GM13976 (cell line): Measurements from ENCODE around the gene FAM131A.

ENCODE experiments used
- DNase-seq: peaks from one replicate; pipeline ENCODE4 v3.0.0; 2012; ENCODE audit warnings: low spot score
- CTCF ChIP-seq: IDR thresholded peaks from 2 replicates; pipeline ENCODE4 v1.5.1; 2012; ENCODE audit warnings: borderline replicate concordance, mild to moderate bottlenecking; ENCODE audit not compliant: insufficient read depth; ENCODE audit errors: extremely low read depth, missing control alignments, control extremely low read depth
- in situ Hi-C: fragments of 300-500 bp; cut with MboI; formaldehyde crosslinking; loops from one replicate; pipeline ENCODE4 v1.12.0; 2022; ENCODE audit warnings: low sequenced_read_pairs, mixed read lengths, inconsistent platforms; ENCODE audit not compliant: unreplicated experiment

Gene FAM131A

GRCh38 chr3:184315871-184316661 lies 21.3 kb upstream of the FAM131A start:
- peak; percentile 45 for DNase-seq
- in situ Hi-C loops = no loop called here
- no peak for TF ChIP-seq CTCF

GRCh38 chr3:184316792-184317191 lies 20.6 kb upstream of the FAM131A start:
- DNase-seq = no peak
- no peak for TF ChIP-seq CTCF
- in situ Hi-C loops = no loop called here

- no peak for TF ChIP-seq CTCF
- in situ Hi-C loops = no loop called here
Measured at GRCh38 chr3:184317201-184317600, 20.2 kb upstream of the FAM131A start.

GRCh38 chr3:184320104-184320445 lies 17.3 kb upstream of the FAM131A start:
- DNase-seq = peak; percentile 29
- no peak for TF ChIP-seq CTCF
- in situ Hi-C loops = no loop called here

More at GRCh38 chr3:184317201-184317600, 20.2 kb upstream of the FAM131A start:
- DNase-seq = no peak

- TF ChIP-seq CTCF = no peak
- no peak for DNase-seq
- in situ Hi-C loops = no loop called here
Measured at GRCh38 chr3:184321666-184322065, 15.7 kb upstream of the FAM131A start.

GRCh38 chr3:184322731-184323487 lies 14.5 kb upstream of the FAM131A start:
- peak; percentile 30 for DNase-seq
- in situ Hi-C loops = no loop called here
- no peak for TF ChIP-seq CTCF

GRCh38 chr3:184323696-184324095 lies 13.7 kb upstream of the FAM131A start:
- peak; percentile 18 for DNase-seq
- no peak for TF ChIP-seq CTCF
- in situ Hi-C loops = no loop called here
